WTC11 (cell line): ENCODE data around the gene C22orf23. TPM values are rescaled to one million over a fixed set of nuclear protein-coding genes. Genes with fewer than 3 reads are reported as not detected.
"Not testable (repeated sequence)": the region's sequence is repeated elsewhere in the genome, so short reads cannot be mapped to it uniquely, and the experiment has no call there.

Experiments
- ATAC-seq: fragments of 200-7000 bp; cut with Tn5 transposase; 2 replicates; pipeline ENCODE4 v1.10.0; 2021; ENCODE audit warnings: mild to moderate bottlenecking, moderate library complexity
- CTCF ChIA-PET: fragments of 300-600 bp; sonication (Branson Sonifier 250); formaldehyde crosslinking; loops from one replicate; lab custom pipeline; 2021; ENCODE audit warnings: antibody characterized with exemption; lab: Charles Lee
- POLR2A ChIA-PET: fragments of 350-600 bp; sonication (Branson Sonifier 250); formaldehyde crosslinking; loops from one replicate; lab custom pipeline; 2021; ENCODE audit warnings: antibody characterized with exemption; lab: Charles Lee
- DNase-seq: peaks from one replicate; pipeline ENCODE4 v3.0.0; 2021; ENCODE audit warnings: low spot score
- H3K27ac Mint-ChIP-seq: 2 replicates; pipeline ENCODE4 v1.8.0; 2021; ENCODE audit warnings: mixed read lengths
- H3K27me3 Mint-ChIP-seq: 2 replicates; pipeline ENCODE4 v1.8.0; 2021; ENCODE audit warnings: low read depth, mild to moderate bottlenecking, moderate library complexity, mixed read lengths
- H3K36me3 Mint-ChIP-seq: 2 replicates; pipeline ENCODE4 v1.8.0; 2021; ENCODE audit warnings: mixed read lengths
- H3K4me1 Mint-ChIP-seq: 2 replicates; pipeline ENCODE4 v1.8.0; 2022; ENCODE audit warnings: mixed read lengths
- H3K4me3 Mint-ChIP-seq: 2 replicates; pipeline ENCODE4 v1.8.0; 2021; ENCODE audit warnings: mild to moderate bottlenecking, moderate library complexity, mixed read lengths
- H3K9me3 Mint-ChIP-seq: 2 replicates; pipeline ENCODE4 v1.8.0; 2021; ENCODE audit warnings: mixed read lengths
- ATF1 ChIP-seq: sonication (generic); formaldehyde crosslinking; IDR thresholded peaks from 2 replicates; pipeline ENCODE4 v1.8.1; 2023; ENCODE audit warnings: mild to moderate bottlenecking, moderate library complexity, missing genetic modification reagents
- FOXP1 ChIP-seq: sonication (generic); formaldehyde crosslinking; IDR thresholded peaks from 2 replicates; pipeline ENCODE4 v1.8.0; 2022; ENCODE audit warnings: missing genetic modification reagents, mild to moderate bottlenecking, moderate library complexity, borderline replicate concordance
- GABPB1 ChIP-seq: sonication (generic); formaldehyde crosslinking; IDR thresholded peaks from 2 replicates; pipeline ENCODE4 v1.8.1; 2023; ENCODE audit warnings: mild to moderate bottlenecking, missing genetic modification reagents
- IRF2 ChIP-seq: sonication (generic); formaldehyde crosslinking; IDR thresholded peaks from 2 replicates; pipeline ENCODE4 v1.8.0; 2022; ENCODE audit warnings: low read depth, missing genetic modification reagents, borderline replicate concordance
- MAX ChIP-seq: sonication (generic); formaldehyde crosslinking; IDR thresholded peaks from 2 replicates; pipeline ENCODE4 v1.8.0; 2022; ENCODE audit warnings: mild to moderate bottlenecking, missing genetic modification reagents
- NR1H2 ChIP-seq: sonication (generic); formaldehyde crosslinking; IDR thresholded peaks from 2 replicates; pipeline ENCODE4 v1.9.0; 2021; ENCODE audit warnings: mild to moderate bottlenecking, moderate library complexity, missing genetic modification reagents
- USF2 ChIP-seq: sonication (generic); formaldehyde crosslinking; IDR thresholded peaks from 2 replicates; pipeline ENCODE4 v1.8.1; 2023; ENCODE audit warnings: mild to moderate bottlenecking, missing genetic modification reagents, moderate library complexity
- ZNF121 ChIP-seq: sonication (generic); formaldehyde crosslinking; IDR thresholded peaks from 2 replicates; pipeline ENCODE4 v1.8.0; 2023; ENCODE audit warnings: missing genetic modification reagents
- ZNF219 ChIP-seq: sonication (generic); formaldehyde crosslinking; IDR thresholded peaks from 2 replicates; pipeline ENCODE4 v1.8.0; 2023; ENCODE audit warnings: missing genetic modification reagents, mild to moderate bottlenecking, borderline replicate concordance
- ZNF671 ChIP-seq: fragments of 250-450 bp; sonication (Bioruptor Pico); IDR thresholded peaks from 2 replicates; pipeline ENCODE4 v1.8.0; 2021; ENCODE audit warnings: mild to moderate bottlenecking
- total RNA-seq: library from RNA; stranded (reverse); gene quantifications from 3 replicates; pipeline ENCODE4 v1.2.3, GENCODE V29; 2021
- TF ChIP-seq, protein P1 (sequence below): fragments of 250-450 bp; sonication (Bioruptor Pico); IDR thresholded peaks from 2 replicates; pipeline ENCODE4 v1.8.0; 2021; ENCODE audit warnings: mild to moderate bottlenecking
- TF ChIP-seq, protein P2 (sequence below): fragments of 250-450 bp; sonication (Bioruptor Pico); conservative IDR thresholded peaks from 2 replicates; pipeline ENCODE4 v1.9.0; 2021; ENCODE audit warnings: mild to moderate bottlenecking
- TF ChIP-seq, protein P3 (sequence below): sonication (generic); formaldehyde crosslinking; IDR thresholded peaks from 2 replicates; pipeline ENCODE4 v1.8.1; 2022; ENCODE audit warnings: low read depth, mild to moderate bottlenecking, moderate library complexity, missing genetic modification reagents, borderline replicate concordance
- TF ChIP-seq, protein P4 (sequence below): sonication (generic); formaldehyde crosslinking; IDR thresholded peaks from 2 replicates; pipeline ENCODE4 v1.8.0; 2023; ENCODE audit warnings: missing genetic modification reagents, mild to moderate bottlenecking, borderline replicate concordance
- TF ChIP-seq, protein P5 (sequence below): fragments of 250-450 bp; sonication (Bioruptor Pico); IDR thresholded peaks from 2 replicates; pipeline ENCODE4 v2.1.2; 2022; ENCODE audit warnings: mild to moderate bottlenecking, moderate library complexity

The C22orf23 gene
- total RNA-seq, 1 experiment from 2014 or later: 0.72 TPM

DNA sequence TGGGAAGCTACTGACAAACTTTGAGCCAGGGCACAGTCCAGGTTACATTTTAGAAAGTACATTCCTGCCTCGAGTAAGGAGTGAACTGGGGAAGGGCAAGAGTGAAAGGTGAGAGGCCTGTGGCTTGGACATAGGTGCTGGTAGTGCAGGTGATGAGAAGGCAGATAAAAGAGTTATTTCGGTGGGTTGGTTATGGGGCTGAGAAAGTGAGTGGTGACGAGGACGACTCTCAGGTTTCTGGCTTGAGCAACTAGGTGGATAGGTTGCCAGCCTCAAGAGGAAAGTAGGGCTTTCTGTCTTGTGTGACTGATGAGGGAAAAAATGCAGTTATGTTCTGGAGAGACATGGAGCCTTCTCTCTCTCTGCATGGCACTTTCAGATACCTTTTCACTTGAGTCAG is 3.8 kb upstream of the C22orf23 start (continued):
- TF ChIP-seq FOXP1 (CRISPR knock-in tag) (no peak), GABPB1 (CRISPR knock-in tag) (no peak), ZNF121 (CRISPR knock-in tag) (no peak), NR1H2 (CRISPR knock-in tag) (no peak), ZNF219 (CRISPR knock-in tag) (no peak), ATF1 (no peak), MAX (CRISPR knock-in tag) (no peak), IRF2 (no peak), ZNF671 (CRISPR knock-in tag) (no peak), USF2 (CRISPR knock-in tag) (no peak)
- TF ChIP-seq, protein P1, sequence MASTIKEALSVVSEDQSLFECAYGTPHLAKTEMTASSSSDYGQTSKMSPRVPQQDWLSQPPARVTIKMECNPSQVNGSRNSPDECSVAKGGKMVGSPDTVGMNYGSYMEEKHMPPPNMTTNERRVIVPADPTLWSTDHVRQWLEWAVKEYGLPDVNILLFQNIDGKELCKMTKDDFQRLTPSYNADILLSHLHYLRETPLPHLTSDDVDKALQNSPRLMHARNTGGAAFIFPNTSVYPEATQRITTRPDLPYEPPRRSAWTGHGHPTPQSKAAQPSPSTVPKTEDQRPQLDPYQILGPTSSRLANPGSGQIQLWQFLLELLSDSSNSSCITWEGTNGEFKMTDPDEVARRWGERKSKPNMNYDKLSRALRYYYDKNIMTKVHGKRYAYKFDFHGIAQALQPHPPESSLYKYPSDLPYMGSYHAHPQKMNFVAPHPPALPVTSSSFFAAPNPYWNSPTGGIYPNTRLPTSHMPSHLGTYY (CRISPR knock-in tag): no peak
- TF ChIP-seq, protein P2, sequence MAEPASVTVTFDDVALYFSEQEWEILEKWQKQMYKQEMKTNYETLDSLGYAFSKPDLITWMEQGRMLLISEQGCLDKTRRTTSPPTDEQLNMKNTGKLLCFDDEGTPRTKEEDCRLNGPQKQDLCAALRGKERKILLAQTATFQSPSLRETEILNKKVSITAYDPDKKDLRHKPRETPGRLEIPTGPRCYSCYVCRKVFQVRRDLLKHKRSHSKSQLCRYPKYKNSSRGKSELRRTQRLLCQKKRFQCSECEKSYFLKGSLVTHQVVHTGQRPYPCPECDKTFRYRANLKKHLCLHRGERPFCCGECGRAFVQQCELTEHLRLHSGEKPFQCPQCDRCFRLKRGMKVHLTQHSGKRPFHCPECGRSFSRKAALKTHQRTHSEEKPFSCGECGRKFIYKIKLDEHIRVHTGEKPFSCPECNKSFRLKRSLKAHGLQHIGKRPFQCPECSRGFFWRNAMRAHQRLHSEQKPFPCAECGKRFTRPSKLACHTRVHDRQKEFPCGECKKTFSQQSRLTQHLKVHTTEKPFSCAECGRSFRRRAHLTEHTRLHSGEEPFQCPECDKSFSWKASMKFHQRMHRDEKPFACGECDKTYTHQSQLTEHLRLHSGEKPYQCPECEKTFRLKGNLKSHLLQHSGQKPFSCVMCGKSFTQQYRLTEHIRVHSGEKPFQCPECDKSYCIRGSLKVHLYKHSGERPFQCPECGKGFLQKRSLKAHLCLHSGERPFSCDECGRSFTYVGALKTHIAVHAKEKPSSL (CRISPR knock-in tag): no peak
- TF ChIP-seq, protein P3, sequence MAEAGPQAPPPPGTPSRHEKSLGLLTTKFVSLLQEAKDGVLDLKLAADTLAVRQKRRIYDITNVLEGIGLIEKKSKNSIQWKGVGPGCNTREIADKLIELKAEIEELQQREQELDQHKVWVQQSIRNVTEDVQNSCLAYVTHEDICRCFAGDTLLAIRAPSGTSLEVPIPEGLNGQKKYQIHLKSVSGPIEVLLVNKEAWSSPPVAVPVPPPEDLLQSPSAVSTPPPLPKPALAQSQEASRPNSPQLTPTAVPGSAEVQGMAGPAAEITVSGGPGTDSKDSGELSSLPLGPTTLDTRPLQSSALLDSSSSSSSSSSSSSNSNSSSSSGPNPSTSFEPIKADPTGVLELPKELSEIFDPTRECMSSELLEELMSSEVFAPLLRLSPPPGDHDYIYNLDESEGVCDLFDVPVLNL (CRISPR knock-in tag): no peak
- TF ChIP-seq, protein P4, sequence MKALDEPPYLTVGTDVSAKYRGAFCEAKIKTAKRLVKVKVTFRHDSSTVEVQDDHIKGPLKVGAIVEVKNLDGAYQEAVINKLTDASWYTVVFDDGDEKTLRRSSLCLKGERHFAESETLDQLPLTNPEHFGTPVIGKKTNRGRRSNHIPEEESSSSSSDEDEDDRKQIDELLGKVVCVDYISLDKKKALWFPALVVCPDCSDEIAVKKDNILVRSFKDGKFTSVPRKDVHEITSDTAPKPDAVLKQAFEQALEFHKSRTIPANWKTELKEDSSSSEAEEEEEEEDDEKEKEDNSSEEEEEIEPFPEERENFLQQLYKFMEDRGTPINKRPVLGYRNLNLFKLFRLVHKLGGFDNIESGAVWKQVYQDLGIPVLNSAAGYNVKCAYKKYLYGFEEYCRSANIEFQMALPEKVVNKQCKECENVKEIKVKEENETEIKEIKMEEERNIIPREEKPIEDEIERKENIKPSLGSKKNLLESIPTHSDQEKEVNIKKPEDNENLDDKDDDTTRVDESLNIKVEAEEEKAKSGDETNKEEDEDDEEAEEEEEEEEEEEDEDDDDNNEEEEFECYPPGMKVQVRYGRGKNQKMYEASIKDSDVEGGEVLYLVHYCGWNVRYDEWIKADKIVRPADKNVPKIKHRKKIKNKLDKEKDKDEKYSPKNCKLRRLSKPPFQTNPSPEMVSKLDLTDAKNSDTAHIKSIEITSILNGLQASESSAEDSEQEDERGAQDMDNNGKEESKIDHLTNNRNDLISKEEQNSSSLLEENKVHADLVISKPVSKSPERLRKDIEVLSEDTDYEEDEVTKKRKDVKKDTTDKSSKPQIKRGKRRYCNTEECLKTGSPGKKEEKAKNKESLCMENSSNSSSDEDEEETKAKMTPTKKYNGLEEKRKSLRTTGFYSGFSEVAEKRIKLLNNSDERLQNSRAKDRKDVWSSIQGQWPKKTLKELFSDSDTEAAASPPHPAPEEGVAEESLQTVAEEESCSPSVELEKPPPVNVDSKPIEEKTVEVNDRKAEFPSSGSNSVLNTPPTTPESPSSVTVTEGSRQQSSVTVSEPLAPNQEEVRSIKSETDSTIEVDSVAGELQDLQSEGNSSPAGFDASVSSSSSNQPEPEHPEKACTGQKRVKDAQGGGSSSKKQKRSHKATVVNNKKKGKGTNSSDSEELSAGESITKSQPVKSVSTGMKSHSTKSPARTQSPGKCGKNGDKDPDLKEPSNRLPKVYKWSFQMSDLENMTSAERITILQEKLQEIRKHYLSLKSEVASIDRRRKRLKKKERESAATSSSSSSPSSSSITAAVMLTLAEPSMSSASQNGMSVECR (CRISPR knock-in tag): no peak
- TF ChIP-seq, protein P5, sequence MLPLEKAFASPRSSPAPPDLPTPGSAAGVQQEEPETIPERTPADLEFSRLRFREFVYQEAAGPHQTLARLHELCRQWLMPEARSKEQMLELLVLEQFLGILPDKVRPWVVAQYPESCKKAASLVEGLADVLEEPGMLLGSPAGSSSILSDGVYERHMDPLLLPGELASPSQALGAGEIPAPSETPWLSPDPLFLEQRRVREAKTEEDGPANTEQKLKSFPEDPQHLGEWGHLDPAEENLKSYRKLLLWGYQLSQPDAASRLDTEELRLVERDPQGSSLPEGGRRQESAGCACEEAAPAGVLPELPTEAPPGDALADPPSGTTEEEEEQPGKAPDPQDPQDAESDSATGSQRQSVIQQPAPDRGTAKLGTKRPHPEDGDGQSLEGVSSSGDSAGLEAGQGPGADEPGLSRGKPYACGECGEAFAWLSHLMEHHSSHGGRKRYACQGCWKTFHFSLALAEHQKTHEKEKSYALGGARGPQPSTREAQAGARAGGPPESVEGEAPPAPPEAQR: no peak

DNA sequence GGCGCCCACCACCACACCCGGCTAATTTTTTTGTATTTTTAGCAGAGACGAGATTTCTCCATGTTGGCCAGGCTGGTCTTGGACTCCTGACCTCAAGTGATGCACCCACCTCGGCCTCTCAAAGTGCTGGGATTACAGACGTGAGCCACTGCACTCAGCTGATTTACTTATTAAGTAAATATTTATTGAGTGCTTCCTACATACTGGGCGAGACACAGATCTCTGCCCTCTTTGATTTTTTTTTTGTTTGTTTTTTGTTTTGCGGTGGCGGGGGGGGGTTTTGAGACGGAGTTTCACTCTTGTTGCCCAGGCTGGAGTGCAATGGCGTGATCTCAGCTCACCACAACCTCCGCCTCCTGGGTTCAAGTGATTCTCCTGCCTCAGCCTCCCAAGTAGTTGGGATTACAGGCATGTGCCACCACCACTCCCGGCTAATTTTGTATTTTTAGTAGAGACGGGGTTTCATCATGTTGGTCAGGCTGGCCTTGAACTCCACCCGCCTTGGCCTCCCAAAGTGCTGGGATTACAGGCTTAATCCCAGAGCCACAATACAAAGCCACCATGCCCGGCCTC is 2.5 kb upstream of the C22orf23 start:
- ChIA-PET POLR2A (interaction anchor here (0.6 kb wide), 1 partner anchor 146 kb away, joined by 3 read pairs; no protein-coding TSS in a partner anchor), CTCF (interaction anchor here (0.6 kb wide), 1 partner anchor 22 kb away, joined by 3 read pairs; no protein-coding TSS in a partner anchor)
- H3K9me3 Mint-ChIP-seq, DNase-seq, ATAC-seq, H3K4me3 Mint-ChIP-seq, H3K27ac Mint-ChIP-seq: not testable (repeated sequence)
- H3K27me3 Mint-ChIP-seq: peaks cover 16% of the 10 kb centered on the region
- H3K36me3 Mint-ChIP-seq: peaks cover 34% of the 10 kb centered on the region
- H3K4me1 Mint-ChIP-seq: peaks cover 24% of the 10 kb centered on the region
